Panc1 (cell line): Measurements from ENCODE around the gene PNMA6E. TPM values are rescaled to one million over a fixed set of nuclear protein-coding genes. Genes with fewer than 3 reads are reported as not detected.
A peak's percentile ranks its signal among the peaks of the same experiment; 100 is the strongest.

ENCODE experiments used
- ATAC-seq: fragments of 200-7000 bp; cut with Tn5 transposase; 2 replicates; pipeline ENCODE4 v1.9.1; 2020; ENCODE audit warnings: mild to moderate bottlenecking, moderate library complexity
- BruUV-seq: library from RNA; stranded (reverse); fragments of 400-500 nt; replicated peaks from 2 replicates; lab custom pipeline; 2021; lab: Mats Ljungman, UMichigan
- CTCF ChIA-PET: fragments of 300-600 bp; sonication (Branson Sonifier 250); formaldehyde crosslinking; loops from one replicate; lab custom pipeline; 2022; ENCODE audit warnings: antibody characterized with exemption; lab: Charles Lee
- POLR2A ChIA-PET: fragments of 300-600 bp; sonication (Branson Sonifier 250); formaldehyde crosslinking; loops from one replicate; lab custom pipeline; 2022; ENCODE audit warnings: antibody characterized with exemption; lab: Charles Lee
- DNase-seq: peaks from one replicate; pipeline ENCODE4 v3.0.0-alpha.2; 2010; ENCODE audit warnings: low read depth, low spot score
- H3K27ac ChIP-seq: 2 replicates; pipeline ENCODE4 v1.5.1; 2011; ENCODE audit warnings: mild to moderate bottlenecking, low read length, inconsistent platforms
- H3K27me3 ChIP-seq: fragments of 200-500 bp; sonication (Bioruptor generic); 2 replicates; pipeline ENCODE4 v1.6.0; 2014; ENCODE audit warnings: low read length, inconsistent platforms; ENCODE audit not compliant: control insufficient read depth, insufficient read depth
- H3K36me3 ChIP-seq: fragments of 200-500 bp; sonication (Bioruptor generic); 2 replicates; pipeline ENCODE4 v1.5.1; 2014; ENCODE audit warnings: inconsistent platforms, mild to moderate bottlenecking, low read length, moderate library complexity; ENCODE audit not compliant: control insufficient read depth, insufficient read depth
- H3K4me1 ChIP-seq: 2 replicates; pipeline ENCODE4 v1.5.1; 2011; ENCODE audit warnings: inconsistent platforms, mild to moderate bottlenecking, low read length, moderate library complexity; ENCODE audit not compliant: control insufficient read depth, insufficient read depth
- H3K4me3 ChIP-seq, 2 experiments: 2 replicates each; pipeline ENCODE4 v1.5.1; 2011 to 2012; ENCODE audit warnings: low read depth in 2 of 2, low read length in 2 of 2, mild to moderate bottlenecking in 2 of 2, inconsistent platforms in 1 of 2, moderate library complexity in 1 of 2
- H3K9me3 ChIP-seq: fragments of 200-500 bp; sonication (Bioruptor generic); 2 replicates; pipeline ENCODE4 v1.5.1; 2014; ENCODE audit warnings: low read depth, mild to moderate bottlenecking, inconsistent platforms, low read length, moderate library complexity; ENCODE audit not compliant: control insufficient read depth, insufficient read depth
- CTCF ChIP-seq: fragments of 450-650 bp; IDR thresholded peaks from 2 replicates; pipeline ENCODE4 v1.5.1; 2017; ENCODE audit warnings: mild to moderate bottlenecking
- POLR2AphosphoS5 ChIP-seq: IDR thresholded peaks from 2 replicates; pipeline ENCODE4 v1.6.1; 2012; ENCODE audit warnings: mild to moderate bottlenecking, low read depth, low read length, moderate library complexity
- SIN3A ChIP-seq: IDR thresholded peaks from 2 replicates; pipeline ENCODE4 v1.6.1; 2012; ENCODE audit warnings: low read depth, mild to moderate bottlenecking, low read length, moderate library complexity, borderline replicate concordance; ENCODE audit not compliant: insufficient read depth
- TCF7L2 ChIP-seq: IDR thresholded peaks from 2 replicates; pipeline ENCODE4 v1.6.1; 2011; ENCODE audit warnings: mild to moderate bottlenecking, low read depth, low read length, inconsistent platforms
- in situ Hi-C: cut with HindIII; loops from 2 replicates; pipeline ENCODE4 v1.10.0; 2016; ENCODE audit warnings: low sequenced_read_pairs, low pct_unique_long_range_greater_than_20kb
- intact Hi-C: fragments of 100-400 bp; cut with micrococcal nuclease; formaldehyde crosslinking; loops from one replicate; pipeline ENCODE4 v1.10.0; 2022; ENCODE audit not compliant: unreplicated experiment
- total RNA-seq: library from RNA; stranded (reverse); gene quantifications from one replicate; pipeline ENCODE4 v1.2.1, GENCODE V29; 2021; ENCODE audit not compliant: unreplicated experiment
- TF ChIP-seq, protein P1 (sequence below), 2 experiments: IDR thresholded peaks; 2 replicates each; pipeline ENCODE4 v1.6.1; 2011 to 2012; ENCODE audit warnings: low read depth in 2 of 2, control low read depth in 1 of 2, low read length in 1 of 2, mild to moderate bottlenecking in 1 of 2, moderate library complexity in 1 of 2; ENCODE audit not compliant: insufficient read depth in 1 of 2

PNMA6E gene
- total RNA-seq, 1 experiment from 2014 or later, result not detected

DNA sequence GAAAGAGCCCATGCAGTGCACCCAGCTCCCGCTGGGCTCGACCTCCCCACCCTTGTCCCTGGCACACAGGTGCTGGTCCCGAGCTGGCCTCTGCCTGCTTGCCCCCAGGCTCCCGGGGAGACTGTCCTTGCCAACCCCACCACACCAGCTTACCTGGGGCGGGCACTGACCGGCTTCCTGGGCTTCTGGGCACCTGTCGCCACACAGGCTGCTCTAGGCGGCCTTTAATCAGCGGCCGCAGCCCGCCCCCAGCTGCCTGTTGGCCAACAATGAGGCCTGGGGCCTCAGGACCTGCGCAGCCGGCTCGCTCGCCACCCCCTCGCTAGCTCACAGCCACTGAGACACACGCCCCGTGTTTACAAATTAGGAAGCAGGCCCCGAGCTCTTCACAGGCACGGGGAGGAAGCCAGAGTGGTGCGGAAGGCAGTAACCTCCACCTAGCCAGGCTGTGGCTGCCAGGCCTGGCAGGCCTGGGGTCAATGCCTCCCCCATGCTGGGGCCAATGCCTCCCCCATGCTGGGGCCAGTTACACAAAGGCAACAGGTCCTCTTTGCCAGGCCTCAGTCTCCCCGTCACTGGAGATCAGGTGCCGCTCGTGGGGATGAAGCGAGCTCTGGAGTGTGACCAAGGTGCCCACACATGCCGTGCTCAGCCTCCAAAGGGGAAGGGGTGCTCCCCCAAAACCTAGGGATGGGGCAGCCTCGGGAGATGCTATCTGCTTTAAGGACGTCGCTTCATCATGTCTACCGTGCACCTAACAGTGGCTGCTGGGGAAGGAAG lies 44.9 kb upstream of the PNMA6E start, which contains the start of gene TREX2:
TREX2 (minus strand) TSS at position 201 of the 780 bp plus-strand sequence. CDS start 626 bp downstream, outside the sequence.
- in situ Hi-C loops, result no loop called here
- Histone ChIP-seq H3K27ac (no peak within 1 kb of the TSS), H3K36me3 (no peaks in the 10 kb centered on the region), H3K4me1 (no peaks in the 10 kb centered on the region), H3K4me3 (no peak within 1 kb of the TSS), H3K27me3 (no peaks in the 10 kb centered on the region), H3K9me3 (no peaks in the 10 kb centered on the region)
- DNase-seq, result no peak
- no TSS peak for BruUV-seq
- ChIA-PET POLR2A (no interaction called here), CTCF (no interaction called here)
- no peak for TF ChIP-seq CTCF
- 0 out of 2 replicates have a peak, but pooled peaks have one; percentile 8 for ATAC-seq
- intact Hi-C loops, result no loop called here

GRCh38 chrX:153445106-153445855 lies 44.1 kb upstream of the PNMA6E start:
- Histone ChIP-seq H3K4me3 (no peak overlapping the region), H3K27me3 (no peaks in the 10 kb centered on the region), H3K27ac (no peak overlapping the region), H3K4me1 (no peaks in the 10 kb centered on the region), H3K9me3 (no peaks in the 10 kb centered on the region), H3K36me3 (no peaks in the 10 kb centered on the region)
- ATAC-seq, result peak; percentile 33
- in situ Hi-C loops (no loop called here), intact Hi-C loops (no loop called here)
- BruUV-seq, result no TSS peak
- POLR2A ChIA-PET, result no interaction called here
- no peak for DNase-seq
- TF ChIP-seq POLR2AphosphoS5 (no peak; the same call in 1 of the 2 replicates), CTCF (no peak), TCF7L2 (no peak), SIN3A (no peak)
- TF ChIP-seq, protein P1, sequence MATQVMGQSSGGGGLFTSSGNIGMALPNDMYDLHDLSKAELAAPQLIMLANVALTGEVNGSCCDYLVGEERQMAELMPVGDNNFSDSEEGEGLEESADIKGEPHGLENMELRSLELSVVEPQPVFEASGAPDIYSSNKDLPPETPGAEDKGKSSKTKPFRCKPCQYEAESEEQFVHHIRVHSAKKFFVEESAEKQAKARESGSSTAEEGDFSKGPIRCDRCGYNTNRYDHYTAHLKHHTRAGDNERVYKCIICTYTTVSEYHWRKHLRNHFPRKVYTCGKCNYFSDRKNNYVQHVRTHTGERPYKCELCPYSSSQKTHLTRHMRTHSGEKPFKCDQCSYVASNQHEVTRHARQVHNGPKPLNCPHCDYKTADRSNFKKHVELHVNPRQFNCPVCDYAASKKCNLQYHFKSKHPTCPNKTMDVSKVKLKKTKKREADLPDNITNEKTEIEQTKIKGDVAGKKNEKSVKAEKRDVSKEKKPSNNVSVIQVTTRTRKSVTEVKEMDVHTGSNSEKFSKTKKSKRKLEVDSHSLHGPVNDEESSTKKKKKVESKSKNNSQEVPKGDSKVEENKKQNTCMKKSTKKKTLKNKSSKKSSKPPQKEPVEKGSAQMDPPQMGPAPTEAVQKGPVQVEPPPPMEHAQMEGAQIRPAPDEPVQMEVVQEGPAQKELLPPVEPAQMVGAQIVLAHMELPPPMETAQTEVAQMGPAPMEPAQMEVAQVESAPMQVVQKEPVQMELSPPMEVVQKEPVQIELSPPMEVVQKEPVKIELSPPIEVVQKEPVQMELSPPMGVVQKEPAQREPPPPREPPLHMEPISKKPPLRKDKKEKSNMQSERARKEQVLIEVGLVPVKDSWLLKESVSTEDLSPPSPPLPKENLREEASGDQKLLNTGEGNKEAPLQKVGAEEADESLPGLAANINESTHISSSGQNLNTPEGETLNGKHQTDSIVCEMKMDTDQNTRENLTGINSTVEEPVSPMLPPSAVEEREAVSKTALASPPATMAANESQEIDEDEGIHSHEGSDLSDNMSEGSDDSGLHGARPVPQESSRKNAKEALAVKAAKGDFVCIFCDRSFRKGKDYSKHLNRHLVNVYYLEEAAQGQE (IDR thresholded peaks at IDR 0.05; ENCODE audit: insufficient read depth in 1 of 2, low read depth in 2 of 2, low read length in 1 of 2), result no peak
- CTCF ChIA-PET, result no interaction called here
